Glutamatergic neuron (in vitro differentiated cells): Measurements from ENCODE around the gene OR52D1. TPM values are rescaled to one million over a fixed set of nuclear protein-coding genes. Genes with fewer than 3 reads are reported as not detected.

ENCODE experiments used
- DNase-seq: peaks from one replicate; pipeline ENCODE4 v3.0.0; 2022
- H3K27ac Mint-ChIP-seq: one replicate; pipeline ENCODE4 v1.8.0; 2020; ENCODE audit warnings: mild to moderate bottlenecking, mixed read lengths, inconsistent platforms; ENCODE audit not compliant: unreplicated experiment
- H3K27me3 Mint-ChIP-seq: one replicate; pipeline ENCODE4 v1.8.0; 2020; ENCODE audit warnings: mild to moderate bottlenecking, moderate library complexity, mixed read lengths, inconsistent platforms; ENCODE audit not compliant: unreplicated experiment
- H3K36me3 Mint-ChIP-seq: one replicate; pipeline ENCODE4 v1.8.0; 2020; ENCODE audit warnings: mild to moderate bottlenecking, mixed read lengths, inconsistent platforms; ENCODE audit not compliant: unreplicated experiment
- H3K4me1 Mint-ChIP-seq: one replicate; pipeline ENCODE4 v1.8.0; 2020; ENCODE audit warnings: mild to moderate bottlenecking, low read depth, mixed read lengths, inconsistent platforms; ENCODE audit not compliant: unreplicated experiment
- H3K4me3 Mint-ChIP-seq: one replicate; pipeline ENCODE4 v1.8.0; 2020; ENCODE audit warnings: mild to moderate bottlenecking, mixed read lengths, inconsistent platforms; ENCODE audit not compliant: unreplicated experiment
- H3K9me3 Mint-ChIP-seq: one replicate; pipeline ENCODE4 v1.8.0; 2020; ENCODE audit warnings: mild to moderate bottlenecking, moderate library complexity, mixed read lengths, inconsistent platforms; ENCODE audit not compliant: unreplicated experiment
- total RNA-seq: library from RNA; stranded (reverse); fragmentation: NEBNext Ultra II Directional; extraction: Animal tissue kit (Norgen Biotek cat#: 25700); gene quantifications from one replicate; pipeline ENCODE4 v1.2.1, GENCODE V29; 2021; ENCODE audit not compliant: unreplicated experiment
- TF ChIP-seq, protein P1 (sequence below): fragments of 200-600 bp; sonication (generic); IDR thresholded peaks from one replicate; pipeline ENCODE4 v1.5.0; 2021; ENCODE audit not compliant: partially characterized antibody, unreplicated experiment

Gene OR52D1
- total RNA-seq, 1 donor from 2014 or later, result not detected

DNA sequence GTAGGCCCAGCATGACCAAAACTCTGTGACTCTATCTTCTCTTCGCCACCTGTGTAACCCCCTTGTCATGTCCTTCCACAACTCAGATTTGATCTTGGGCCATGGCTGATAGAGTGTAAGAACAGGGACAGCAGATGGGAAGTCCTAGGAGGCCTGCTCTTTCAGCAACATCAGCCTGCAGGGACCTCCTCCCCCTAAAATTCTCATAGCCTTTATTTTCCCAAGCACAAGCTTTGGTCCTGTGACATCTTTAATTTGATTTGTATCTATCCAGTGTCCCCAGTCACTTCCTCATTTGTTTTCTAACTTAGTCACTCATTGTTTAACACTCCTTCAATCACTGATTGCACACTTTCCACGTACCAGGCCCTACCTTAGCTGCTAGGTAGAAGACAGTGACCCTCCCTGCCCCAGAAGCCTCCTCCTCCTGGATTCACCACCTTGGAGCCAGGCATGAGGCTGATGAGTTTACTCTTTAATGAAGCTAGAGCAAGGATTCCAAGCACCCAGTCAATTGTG lies 16.0 kb downstream of the OR52D1 start:
- H3K4me1 Mint-ChIP-seq, result no peaks in the 10 kb centered on the region
- no peak for DNase-seq
- H3K27ac Mint-ChIP-seq, result no peak overlapping the region
- H3K36me3 Mint-ChIP-seq, result no peaks in the 10 kb centered on the region
- H3K27me3 Mint-ChIP-seq, result peaks cover under 1% of the 10 kb centered on the region
- no peak overlapping the region for H3K4me3 Mint-ChIP-seq
- TF ChIP-seq, protein P1, sequence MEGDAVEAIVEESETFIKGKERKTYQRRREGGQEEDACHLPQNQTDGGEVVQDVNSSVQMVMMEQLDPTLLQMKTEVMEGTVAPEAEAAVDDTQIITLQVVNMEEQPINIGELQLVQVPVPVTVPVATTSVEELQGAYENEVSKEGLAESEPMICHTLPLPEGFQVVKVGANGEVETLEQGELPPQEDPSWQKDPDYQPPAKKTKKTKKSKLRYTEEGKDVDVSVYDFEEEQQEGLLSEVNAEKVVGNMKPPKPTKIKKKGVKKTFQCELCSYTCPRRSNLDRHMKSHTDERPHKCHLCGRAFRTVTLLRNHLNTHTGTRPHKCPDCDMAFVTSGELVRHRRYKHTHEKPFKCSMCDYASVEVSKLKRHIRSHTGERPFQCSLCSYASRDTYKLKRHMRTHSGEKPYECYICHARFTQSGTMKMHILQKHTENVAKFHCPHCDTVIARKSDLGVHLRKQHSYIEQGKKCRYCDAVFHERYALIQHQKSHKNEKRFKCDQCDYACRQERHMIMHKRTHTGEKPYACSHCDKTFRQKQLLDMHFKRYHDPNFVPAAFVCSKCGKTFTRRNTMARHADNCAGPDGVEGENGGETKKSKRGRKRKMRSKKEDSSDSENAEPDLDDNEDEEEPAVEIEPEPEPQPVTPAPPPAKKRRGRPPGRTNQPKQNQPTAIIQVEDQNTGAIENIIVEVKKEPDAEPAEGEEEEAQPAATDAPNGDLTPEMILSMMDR, result no peak
- peaks cover 2% of the 10 kb centered on the region for H3K9me3 Mint-ChIP-seq

DNA sequence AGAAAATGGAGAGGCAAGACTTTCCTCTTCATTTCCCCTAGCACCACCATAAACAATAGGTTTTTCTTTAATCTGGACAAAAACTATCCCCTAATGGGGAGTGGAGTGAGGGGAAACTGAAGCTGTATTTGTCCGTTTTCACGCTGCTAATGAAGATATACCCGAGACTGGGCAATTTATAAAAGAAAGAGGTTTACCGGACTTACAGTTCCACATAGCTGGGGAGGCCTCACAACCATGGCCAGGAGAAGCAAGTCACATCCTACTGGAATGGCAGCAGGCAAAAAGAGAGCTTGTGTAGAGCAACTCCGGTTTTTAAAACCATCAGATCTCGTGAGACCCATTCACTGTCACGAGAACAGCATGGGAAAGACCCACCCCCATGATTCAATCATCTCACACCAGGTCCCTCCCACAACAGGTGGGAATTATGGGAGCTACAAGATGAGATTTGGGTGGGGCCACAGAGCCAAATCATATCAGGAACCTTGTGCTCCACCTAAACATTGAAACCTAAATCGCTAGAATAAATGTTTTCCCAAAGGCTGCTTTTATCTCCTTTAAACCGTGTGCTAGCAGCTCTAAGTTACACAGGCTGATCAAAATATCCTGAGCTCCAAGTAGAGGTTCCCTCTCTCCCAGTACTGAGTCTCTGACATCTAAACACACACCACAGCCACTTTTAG lies 17.0 kb downstream of the OR52D1 start:
- DNase-seq, result no peak
- TF ChIP-seq, protein P1, result no peak
- Mint-ChIP-seq H3K36me3 (no peaks in the 10 kb centered on the region), H3K27me3 (peaks cover 3% of the 10 kb centered on the region), H3K4me1 (no peaks in the 10 kb centered on the region), H3K4me3 (no peak overlapping the region), H3K9me3 (peaks cover 3% of the 10 kb centered on the region), H3K27ac (no peak overlapping the region)

- DNase-seq, result no peak
- Mint-ChIP-seq H3K4me1 (no peaks in the 10 kb centered on the region), H3K27me3 (peaks cover 4% of the 10 kb centered on the region), H3K27ac (no peak overlapping the region), H3K36me3 (no peaks in the 10 kb centered on the region), H3K9me3 (peaks cover 3% of the 10 kb centered on the region), H3K4me3 (no peak overlapping the region)
- TF ChIP-seq, protein P1, result no peak
Measured at GRCh38 chr11:5507177-5507932, 18.9 kb downstream of the OR52D1 start.

GRCh38 chr11:5507933-5508305 lies 19.4 kb downstream of the OR52D1 start:
- Mint-ChIP-seq H3K27ac (no peak overlapping the region), H3K4me1 (no peaks in the 10 kb centered on the region), H3K9me3 (peaks cover 3% of the 10 kb centered on the region), H3K4me3 (no peak overlapping the region), H3K36me3 (no peaks in the 10 kb centered on the region), H3K27me3 (peaks cover 4% of the 10 kb centered on the region)
- DNase-seq, result no peak
- TF ChIP-seq, protein P1, result no peak

DNA sequence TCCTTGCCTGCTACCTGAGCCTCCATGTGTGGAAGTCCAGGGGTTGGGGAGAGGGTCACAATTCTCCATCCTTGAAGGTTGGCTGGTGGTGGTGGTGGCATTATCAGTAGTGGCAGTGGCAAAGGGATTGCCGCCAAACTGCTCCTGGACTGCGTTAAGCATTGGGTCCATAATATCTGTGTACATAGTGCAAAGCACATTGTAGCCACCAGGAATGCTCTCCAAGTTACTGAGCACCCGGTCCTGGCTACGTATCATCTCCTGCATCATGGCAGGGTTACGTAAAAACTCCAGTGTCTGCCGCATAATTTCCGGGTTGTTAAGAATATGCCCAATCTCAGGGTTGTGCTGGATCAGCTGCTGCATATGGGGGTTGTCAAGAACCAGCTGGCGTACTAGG lies 20.1 kb downstream of the OR52D1 start:
- TF ChIP-seq, protein P1, result no peak
- Mint-ChIP-seq H3K27me3 (peaks cover 4% of the 10 kb centered on the region), H3K4me1 (no peaks in the 10 kb centered on the region), H3K36me3 (no peaks in the 10 kb centered on the region), H3K27ac (no peak overlapping the region), H3K4me3 (no peak overlapping the region), H3K9me3 (peaks cover 3% of the 10 kb centered on the region)
- DNase-seq, result no peak
